ENCODE results near the gene GNPDA1.

Gene GNPDA1

DNA sequence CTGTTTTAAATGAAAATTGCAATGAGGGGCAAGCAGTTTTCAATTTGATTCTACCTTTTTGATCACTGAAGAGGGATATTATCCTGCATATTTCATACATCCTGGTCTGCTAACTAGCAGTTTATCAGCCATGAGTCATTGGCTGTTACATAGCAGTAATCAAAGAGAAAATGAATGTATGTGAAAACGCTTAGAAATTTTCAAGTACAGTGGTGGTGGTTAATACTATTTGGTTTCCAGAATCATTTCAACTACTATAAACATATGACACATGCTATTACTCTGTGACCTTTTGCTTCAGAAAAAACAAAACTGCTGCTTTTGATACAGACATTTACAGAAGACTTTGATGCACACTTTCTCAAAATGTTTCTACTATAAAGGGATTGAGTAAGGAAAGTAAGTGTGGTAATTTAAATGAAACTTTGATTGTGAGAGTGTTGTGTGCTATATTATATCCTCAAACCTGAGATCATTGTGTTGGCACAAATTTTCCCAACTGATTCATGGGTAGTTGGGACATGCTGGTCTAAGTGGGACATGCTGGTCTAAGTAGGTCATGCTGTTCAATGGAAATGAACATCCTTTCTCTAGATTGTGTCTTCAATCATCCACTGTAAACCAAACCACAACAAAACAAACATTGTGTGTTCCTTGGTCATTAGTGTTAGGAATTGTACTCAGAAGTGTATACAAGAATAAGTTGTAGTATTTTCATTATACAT, 38.8 kb downstream of the GNPDA1 start:
- ChIA-PET POLR2A (no interaction called here), CTCF (interaction anchor here (6.9 kb wide), 1 partner anchor 17 kb away, joined by 145 read pairs; the partner anchor contains the start of gene PCDH12)
- DNase-seq (ENCODE audit: extremely low spot score): no peak
- TF ChIP-seq, protein P1, sequence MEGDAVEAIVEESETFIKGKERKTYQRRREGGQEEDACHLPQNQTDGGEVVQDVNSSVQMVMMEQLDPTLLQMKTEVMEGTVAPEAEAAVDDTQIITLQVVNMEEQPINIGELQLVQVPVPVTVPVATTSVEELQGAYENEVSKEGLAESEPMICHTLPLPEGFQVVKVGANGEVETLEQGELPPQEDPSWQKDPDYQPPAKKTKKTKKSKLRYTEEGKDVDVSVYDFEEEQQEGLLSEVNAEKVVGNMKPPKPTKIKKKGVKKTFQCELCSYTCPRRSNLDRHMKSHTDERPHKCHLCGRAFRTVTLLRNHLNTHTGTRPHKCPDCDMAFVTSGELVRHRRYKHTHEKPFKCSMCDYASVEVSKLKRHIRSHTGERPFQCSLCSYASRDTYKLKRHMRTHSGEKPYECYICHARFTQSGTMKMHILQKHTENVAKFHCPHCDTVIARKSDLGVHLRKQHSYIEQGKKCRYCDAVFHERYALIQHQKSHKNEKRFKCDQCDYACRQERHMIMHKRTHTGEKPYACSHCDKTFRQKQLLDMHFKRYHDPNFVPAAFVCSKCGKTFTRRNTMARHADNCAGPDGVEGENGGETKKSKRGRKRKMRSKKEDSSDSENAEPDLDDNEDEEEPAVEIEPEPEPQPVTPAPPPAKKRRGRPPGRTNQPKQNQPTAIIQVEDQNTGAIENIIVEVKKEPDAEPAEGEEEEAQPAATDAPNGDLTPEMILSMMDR (IDR thresholded peaks at IDR 0.05; ENCODE audit: control extremely low read depth, extremely low read depth, low read depth, missing control alignments): no peak

DNA sequence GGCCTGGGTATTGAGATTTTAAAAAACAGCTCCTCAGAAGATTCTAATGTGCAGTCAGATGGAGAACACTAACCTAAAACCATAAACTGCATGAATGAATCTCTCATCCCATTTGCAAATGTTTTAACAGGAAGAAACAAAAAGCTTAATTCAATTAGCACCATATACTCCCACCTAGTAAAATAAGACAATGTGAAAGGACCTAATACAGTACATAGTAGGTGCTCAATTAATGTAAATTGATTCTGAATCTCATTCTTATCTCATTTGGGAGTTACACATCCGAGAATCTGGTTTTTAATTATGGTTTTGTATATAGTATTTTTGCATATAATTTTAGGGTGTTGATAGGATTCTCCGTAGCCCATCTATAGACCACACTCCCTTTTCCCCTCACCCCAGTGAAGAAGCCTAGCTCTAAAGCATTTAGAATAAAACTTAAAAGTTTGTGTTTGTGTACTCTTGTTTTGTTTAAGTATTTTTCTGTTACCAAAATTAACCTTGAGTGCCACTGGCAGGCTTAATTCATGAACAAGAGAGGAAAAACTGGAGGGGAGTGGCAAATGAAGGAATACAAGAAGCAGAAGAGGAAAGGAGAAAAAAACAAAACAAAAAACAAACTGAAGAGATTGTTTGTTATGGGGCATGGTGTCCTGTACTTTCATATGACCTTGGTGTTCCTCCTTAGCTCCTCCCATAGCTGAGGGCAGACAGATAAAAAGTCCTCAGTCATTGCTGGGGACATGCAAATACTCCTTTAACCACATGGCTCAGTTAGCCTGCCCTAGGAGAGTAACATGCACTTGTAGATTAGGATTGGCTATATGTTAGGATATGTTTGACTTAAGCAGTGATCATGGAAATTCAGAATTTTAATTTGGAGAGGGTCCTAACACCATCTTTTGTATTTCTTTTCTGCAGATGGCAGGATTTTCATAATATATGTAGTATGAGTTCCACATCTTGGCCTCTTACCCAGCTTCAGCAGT, 42.8 kb downstream of the GNPDA1 start:
- ChIA-PET CTCF (interaction anchor here (0.9 to 6.9 kb wide), 33 partner anchors 8 to 743 kb away, joined by 3 to 145 read pairs (median 6); partner anchors contain the start of genes DELE1, DIAPH1, GNPDA1 and PCDH12), POLR2A (interaction anchor here (0.7 to 1.4 kb wide), 2 partner anchors 47 kb away, joined by 3 to 15 read pairs; partner anchors contain the start of gene DELE1)
- TF ChIP-seq, protein P1 (IDR thresholded peaks at IDR 0.05; ENCODE audit: control extremely low read depth, extremely low read depth, low read depth, missing control alignments): no peak
- peak; percentile 78 for DNase-seq (ENCODE audit: extremely low spot score)

DNA sequence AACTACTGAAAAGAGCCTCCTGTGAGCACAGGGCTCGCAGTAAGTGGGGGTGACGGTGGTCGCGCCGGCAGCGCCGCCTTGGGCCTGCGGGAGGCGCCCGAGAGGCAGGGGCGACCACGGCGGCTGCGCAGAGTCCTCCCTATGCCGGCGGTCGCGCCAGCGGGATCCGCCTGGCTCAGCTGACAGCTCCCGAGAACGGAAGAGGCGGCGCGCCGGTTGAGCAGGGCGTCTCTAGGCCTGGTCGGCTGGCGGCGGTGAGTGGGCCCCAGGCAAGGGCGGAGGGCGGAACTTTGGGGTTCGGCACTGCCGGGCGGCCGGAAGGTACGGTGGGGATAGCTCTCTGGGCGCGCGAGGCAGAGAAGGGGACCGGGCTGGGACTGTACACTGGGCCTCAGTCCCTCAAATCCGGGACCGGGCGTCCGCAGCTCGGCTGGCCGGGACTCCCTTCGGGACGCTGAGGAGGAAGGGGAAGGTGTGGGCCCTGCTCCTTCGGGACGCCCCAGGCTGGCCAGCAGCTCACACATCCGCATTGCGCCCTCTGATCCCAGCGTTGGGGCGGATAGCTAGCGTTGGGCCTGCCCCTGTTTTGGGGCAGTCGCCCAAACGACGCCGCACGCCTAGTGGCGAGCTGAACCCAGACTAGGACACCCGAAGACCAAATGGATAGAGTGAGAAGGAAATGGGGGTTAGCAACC, 43.8 kb downstream of the GNPDA1 start, which contains the start of gene RNF14:
Gene RNF14, plus strand, starts transcription at position 192 of the 695 bp plus-strand sequence. CDS start 4,484 bp downstream, outside the sequence.
- DNase-seq (ENCODE audit: extremely low spot score): peak; percentile 95
- TF ChIP-seq, protein P1 (IDR thresholded peaks at IDR 0.05; ENCODE audit: control extremely low read depth, extremely low read depth, low read depth, missing control alignments): peak; percentile 87
- CTCF ChIA-PET: interaction anchor here (0.6 to 6.9 kb wide), 54 partner anchors 9 to 744 kb away, joined by 3 to 145 read pairs (median 4); partner anchors contain the start of genes DELE1, DIAPH1, FCHSD1 and GNPDA1
- POLR2A ChIA-PET: interaction anchor here (0.5 to 1.4 kb wide), 4 partner anchors 23 to 350 kb away, joined by 3 to 15 read pairs (median 3); partner anchors contain the start of genes DELE1 and GNPDA1

GRCh38 chr5:141966963-141967333, 45.9 kb downstream of the GNPDA1 start:
- ChIA-PET POLR2A (no interaction called here), CTCF (interaction anchor here (1.2 to 6.9 kb wide), 5 partner anchors 10 to 130 kb away, joined by 3 to 145 read pairs (median 30); partner anchors contain the start of genes GNPDA1 and PCDH12)
- TF ChIP-seq, protein P1 (IDR thresholded peaks at IDR 0.05; ENCODE audit: control extremely low read depth, extremely low read depth, low read depth, missing control alignments): no peak
- DNase-seq (ENCODE audit: extremely low spot score): no peak

DNA sequence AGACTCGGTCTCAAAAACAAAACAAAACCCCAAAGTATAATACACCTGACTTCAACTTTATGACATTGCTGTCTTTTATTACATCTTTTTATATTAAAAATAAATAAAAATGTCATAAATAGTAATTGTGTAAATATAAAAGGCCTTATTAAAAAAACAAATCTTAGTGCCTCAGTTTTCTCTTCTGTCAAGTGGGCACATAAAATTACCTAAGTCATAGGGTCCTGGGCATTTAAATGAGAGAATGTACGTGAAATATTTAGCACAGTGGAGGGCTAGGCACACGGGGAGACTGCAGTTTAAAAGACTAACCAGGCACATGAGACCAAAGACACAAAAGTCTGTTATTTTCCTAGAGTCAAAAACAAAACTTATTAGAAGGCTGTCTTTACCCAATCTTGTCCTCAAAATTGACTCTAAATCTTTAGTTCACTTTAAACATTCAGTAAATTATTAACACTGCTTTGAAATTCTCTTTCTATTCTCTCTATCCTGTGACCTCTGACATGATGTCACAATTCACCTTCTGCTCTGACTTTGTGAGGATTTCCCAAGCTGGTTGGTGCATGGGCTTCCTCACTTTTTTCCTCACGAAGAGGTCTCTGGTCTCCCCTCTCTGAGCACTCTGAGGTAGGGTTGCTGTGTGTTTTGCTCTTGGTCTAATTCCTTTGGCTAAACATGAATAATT, 46.4 kb downstream of the GNPDA1 start:
- no peak for DNase-seq (ENCODE audit: extremely low spot score)
- ChIA-PET POLR2A (no interaction called here), CTCF (interaction anchor here (1.7 to 4.9 kb wide), 2 partner anchors 25 to 48 kb away, joined by 3 to 52 read pairs; partner anchors contain the start of gene GNPDA1)
- TF ChIP-seq, protein P1 (IDR thresholded peaks at IDR 0.05; ENCODE audit: control extremely low read depth, extremely low read depth, low read depth, missing control alignments): no peak

Data from GM10248 (cell line).